GM12865 (cell line): ENCODE data around the gene AQP5.

Experiments
- DNase-seq: peaks from one replicate; pipeline ENCODE4 v3.0.0; 2010; ENCODE audit warnings: low read depth
- H3K4me3 ChIP-seq: 2 replicates; pipeline ENCODE4 v1.5.1; 2011; ENCODE audit warnings: mild to moderate bottlenecking, low read depth, low read length, control low read depth
- TF ChIP-seq, protein P1 (sequence below): IDR thresholded peaks from 2 replicates; pipeline ENCODE4 v1.5.1; 2011; ENCODE audit warnings: low read length, control low read depth, low read depth, inconsistent platforms; ENCODE audit not compliant: insufficient read depth; ENCODE audit errors: missing control alignments

The AQP5 gene

DNA sequence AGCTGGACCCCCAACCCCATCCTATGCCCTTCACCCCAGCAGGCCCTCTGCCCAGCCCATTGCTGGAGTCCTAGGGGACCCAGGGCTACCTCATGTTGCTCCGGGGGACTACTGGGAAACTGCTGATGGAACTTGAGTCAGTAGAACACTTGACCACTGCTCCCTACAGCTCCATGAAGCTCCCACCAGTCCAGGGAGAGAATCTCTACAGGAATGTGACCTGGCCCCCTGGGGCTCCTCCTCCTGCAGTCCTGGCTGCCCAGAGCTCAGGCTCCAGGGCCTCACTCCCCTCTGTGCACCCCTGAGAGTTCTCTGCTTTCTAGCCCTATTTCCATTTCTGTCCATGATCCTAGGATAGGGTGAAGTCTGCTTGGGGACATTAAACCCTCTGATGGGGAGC, 22.0 kb upstream of the AQP5 start:
- no peak overlapping the region for H3K4me3 ChIP-seq
- TF ChIP-seq, protein P1, sequence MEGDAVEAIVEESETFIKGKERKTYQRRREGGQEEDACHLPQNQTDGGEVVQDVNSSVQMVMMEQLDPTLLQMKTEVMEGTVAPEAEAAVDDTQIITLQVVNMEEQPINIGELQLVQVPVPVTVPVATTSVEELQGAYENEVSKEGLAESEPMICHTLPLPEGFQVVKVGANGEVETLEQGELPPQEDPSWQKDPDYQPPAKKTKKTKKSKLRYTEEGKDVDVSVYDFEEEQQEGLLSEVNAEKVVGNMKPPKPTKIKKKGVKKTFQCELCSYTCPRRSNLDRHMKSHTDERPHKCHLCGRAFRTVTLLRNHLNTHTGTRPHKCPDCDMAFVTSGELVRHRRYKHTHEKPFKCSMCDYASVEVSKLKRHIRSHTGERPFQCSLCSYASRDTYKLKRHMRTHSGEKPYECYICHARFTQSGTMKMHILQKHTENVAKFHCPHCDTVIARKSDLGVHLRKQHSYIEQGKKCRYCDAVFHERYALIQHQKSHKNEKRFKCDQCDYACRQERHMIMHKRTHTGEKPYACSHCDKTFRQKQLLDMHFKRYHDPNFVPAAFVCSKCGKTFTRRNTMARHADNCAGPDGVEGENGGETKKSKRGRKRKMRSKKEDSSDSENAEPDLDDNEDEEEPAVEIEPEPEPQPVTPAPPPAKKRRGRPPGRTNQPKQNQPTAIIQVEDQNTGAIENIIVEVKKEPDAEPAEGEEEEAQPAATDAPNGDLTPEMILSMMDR: no peak
- no peak for DNase-seq

DNA sequence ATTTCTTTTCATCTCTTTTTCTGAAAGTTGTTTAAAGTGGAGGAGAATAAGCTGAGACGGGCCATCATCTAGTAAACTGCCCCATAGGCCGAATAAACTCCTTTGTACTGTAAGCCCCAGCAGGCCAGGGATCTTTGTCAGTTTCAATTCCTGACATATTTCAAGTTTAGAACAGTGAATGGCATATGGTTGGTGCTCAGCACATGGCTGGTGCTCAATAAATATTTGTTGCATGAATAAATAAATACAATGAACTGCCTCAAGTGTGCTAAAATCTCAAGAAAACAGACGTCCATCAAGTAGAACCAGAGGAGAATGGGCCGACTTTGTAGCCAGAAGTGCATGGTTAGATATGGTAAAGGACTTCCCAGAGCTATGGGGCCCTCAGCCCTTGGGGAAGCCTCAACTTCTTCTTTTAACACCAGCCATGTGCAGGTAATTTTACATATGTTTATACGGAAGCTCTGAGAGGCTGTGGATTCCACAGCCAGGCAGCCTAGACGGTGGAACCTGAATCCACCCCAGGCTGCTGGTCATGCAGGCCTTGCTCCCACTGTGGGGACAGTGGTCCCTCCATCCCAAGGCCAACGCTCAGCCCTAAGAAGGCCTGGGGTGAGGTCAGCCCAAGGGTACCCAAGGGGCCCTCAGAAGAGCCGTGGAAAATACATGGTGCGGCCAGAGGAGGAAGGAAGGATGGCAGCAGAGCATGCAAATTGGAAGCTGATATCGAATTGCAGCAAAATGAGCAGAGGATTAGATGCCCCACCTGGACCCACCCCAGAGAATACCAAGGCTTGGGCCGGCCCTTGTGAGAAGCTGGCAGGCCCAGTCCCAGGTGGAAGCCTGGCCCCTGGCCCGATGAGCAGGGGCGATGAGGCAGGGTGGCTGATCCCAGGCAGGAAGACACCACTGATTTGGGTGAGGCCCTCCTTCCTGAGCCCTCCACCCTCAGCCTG, 19.8 kb upstream of the AQP5 start:
- TF ChIP-seq, protein P1: no peak
- no peak overlapping the region for H3K4me3 ChIP-seq
- DNase-seq: no peak

DNA sequence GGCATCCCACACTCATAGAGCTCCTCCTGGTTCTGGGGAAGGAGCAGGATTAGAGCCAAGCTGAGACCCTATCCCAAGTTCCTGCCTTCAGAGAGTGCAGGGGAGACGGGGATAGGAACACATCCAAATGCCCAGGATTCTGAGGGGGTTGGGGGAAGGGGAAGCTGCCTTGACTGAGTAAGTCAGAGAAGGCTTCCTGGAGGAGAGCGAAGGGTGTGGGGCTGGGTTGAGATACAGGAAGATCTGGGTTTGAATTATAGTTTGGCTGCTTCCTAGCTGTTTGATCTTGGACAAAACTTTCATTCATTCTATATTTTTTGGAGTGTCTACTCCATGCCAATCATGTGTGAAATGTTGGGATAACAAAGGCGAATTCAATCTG, 19.2 kb upstream of the AQP5 start:
- DNase-seq: no peak
- no peak overlapping the region for H3K4me3 ChIP-seq
- TF ChIP-seq, protein P1: no peak

DNA sequence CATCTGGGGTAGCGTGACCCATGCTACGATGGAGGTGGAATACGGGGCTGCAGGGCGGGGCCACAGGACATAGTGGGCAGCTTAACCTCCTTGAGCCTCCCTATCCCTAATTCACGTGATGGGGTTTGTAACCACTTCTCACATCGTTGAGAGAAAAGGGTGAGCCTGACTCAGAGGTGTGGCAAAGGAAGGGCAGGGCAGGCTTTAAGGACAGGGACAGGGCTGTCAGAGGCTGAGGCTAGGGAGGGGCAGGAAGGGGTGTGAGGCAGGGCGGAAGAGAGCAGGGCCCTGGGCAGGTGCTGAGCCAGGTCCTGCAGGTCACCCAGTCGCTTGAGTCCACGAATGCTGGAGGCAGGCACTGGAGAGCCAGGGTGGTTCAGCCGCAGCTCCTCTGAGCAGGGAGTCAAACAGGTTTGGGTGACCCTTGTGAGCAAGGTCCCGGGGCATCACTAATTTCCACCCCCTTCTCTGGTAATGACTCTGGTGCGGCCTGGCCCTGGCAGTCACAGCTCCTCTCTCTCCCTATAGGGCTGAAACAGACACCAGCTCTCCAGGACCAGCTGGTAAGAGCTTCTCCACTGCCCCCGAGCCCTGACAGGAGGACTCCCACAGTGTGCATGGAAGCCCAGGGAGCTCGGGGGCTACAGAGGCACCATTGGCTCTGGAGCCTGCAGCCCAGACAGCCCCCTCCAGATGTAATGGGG, 18.6 kb upstream of the AQP5 start:
- no peak overlapping the region for H3K4me3 ChIP-seq
- TF ChIP-seq, protein P1: no peak
- no peak for DNase-seq

DNA sequence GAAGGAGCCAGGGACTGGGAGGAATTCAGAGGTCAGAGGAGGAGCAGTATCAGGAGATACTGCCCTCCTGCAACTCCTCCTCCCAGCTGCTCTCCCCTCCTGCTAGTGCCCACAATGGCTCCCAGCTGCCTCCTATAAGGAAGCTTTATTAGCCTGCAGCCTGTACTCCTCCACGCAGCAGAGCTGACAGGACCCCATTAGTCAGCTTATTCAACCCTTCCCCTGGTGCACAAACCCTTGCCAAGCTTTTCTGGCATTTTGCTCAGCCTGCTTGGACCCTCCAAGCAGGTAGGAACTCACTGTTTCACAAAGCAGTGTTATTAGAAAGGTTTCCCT, 18.1 kb upstream of the AQP5 start:
- no peak for DNase-seq
- TF ChIP-seq, protein P1: no peak

DNA sequence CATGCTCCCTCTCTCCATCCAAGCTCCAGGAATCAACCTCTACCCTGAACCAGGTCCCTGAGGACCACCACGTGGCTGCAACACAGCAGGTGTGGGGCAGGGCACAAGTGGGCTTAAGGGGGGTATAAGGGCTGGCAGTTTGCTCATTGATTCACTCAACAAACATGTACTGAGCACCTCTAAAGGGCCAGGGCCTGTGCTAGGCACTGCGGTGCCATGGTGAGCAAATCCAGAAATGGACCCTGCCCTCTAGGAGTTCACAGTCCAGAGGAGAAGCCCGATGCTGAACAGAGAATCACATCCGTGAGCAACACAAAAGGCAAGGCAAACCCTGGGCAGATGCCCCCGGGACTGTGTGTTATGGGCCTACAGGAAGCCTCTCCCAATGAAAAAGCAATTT, 17.6 kb upstream of the AQP5 start:
- H3K4me3 ChIP-seq: no peak overlapping the region
- no peak for DNase-seq
- TF ChIP-seq, protein P1: no peak

More for the DNA sequence above, 18.1 kb upstream of the AQP5 start:
- H3K4me3 ChIP-seq: no peak overlapping the region
